GM11168 (cell line): ENCODE measurements around the gene MAP4K2.

Experiments
- in situ Hi-C: fragments of 300-500 bp; cut with MboI; formaldehyde crosslinking; loops from one replicate; pipeline ENCODE4 v1.12.0; 2022; ENCODE audit warnings: low sequenced_read_pairs; ENCODE audit not compliant: unreplicated experiment

Gene MAP4K2

GRCh38 chr11:64796757-64797541, 6.1 kb downstream of the MAP4K2 start:
- in situ Hi-C loops: no loop called here

- in situ Hi-C loops: no loop called here
Measured at GRCh38 chr11:64796047-64796756, 6.8 kb downstream of the MAP4K2 start.

DNA sequence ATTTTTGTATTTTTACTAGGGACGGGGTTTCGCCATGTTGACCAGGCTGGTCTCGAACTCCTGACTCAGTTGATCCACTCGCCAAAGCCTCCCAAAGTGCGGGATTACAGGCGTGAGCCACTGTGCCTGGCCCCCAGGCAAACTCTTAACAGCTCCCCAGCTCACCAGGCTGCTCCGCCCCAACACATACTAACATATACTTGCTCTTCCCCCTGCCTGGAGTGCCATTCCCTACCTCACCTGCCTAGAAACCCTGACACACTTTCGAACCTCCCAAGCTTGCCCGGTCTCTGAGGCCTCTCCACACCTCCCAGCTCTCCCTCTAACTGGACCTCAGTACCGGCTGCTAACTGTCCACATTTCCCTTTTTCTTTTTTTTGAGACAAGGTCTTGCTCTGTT, 8.5 kb downstream of the MAP4K2 start:
- in situ Hi-C loops: no loop called here

DNA sequence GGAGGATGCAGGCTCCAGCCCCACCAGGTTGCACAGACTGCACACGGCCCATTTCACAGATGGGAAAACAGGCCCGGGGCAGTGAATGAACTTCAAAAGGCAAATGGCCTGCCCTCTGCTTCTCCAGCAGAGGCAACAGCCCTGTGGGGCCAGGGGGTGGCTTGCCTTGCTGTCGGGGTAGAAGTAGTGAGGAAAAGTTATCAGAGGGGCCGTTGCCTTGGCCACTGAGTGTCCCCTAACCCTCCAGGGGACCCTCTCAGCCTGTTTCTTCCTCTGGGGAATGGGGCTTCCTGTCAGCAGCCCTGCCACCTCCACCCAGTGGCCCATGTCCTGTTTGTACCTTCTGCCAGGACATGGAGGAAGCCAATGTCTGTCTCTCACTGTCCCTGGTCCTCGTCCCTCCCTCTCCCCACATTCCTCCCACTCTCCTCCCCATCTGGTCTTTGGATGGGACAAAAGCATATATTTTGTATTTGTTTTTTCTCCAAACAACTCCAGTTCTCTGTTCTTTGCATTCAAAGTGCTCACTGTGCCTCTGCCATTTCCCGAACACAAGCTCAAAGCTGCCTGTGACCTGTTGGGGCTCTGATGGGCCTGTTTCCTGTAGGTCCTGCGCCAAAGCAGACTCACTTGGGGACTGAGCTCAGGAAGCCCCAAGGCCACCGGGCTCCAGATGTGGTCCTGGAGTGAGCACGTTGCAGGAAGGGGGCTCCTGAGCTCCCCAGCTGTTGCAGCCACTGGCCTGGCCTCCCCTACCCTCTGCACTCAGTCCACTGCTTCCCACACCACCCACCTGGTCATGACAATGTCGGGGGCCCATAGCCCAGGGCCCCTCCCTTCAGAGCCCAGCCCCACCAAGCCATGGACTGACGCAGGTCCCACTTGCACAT, 9.5 kb downstream of the MAP4K2 start:
- in situ Hi-C loops: no loop called here

DNA sequence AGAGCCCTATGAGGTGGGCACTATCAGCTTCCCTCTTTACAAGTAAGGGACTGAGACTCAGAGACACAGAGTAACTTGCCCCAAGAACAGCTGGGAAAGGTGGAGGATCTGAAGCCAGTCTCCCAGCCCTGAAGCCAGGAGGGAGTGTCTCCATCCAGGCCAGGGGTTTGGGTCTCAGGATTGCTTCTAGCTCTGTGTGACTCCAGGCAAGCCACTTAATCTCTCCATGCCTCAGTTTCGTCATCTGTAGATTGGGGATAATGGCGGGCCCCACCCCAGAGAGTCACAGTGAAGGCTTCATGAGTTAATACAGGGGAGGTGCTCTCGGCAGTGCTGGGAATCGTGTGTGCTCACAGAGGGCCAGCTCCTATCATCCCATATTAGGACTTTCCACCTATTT, 10.5 kb downstream of the MAP4K2 start:
- in situ Hi-C loops: no loop called here

GRCh38 chr11:64791781-64792291, 11.2 kb downstream of the MAP4K2 start:
- in situ Hi-C loops: no loop called here

GRCh38 chr11:64790205-64791095, 12.6 kb downstream of the MAP4K2 start:
- in situ Hi-C loops: no loop called here

DNA sequence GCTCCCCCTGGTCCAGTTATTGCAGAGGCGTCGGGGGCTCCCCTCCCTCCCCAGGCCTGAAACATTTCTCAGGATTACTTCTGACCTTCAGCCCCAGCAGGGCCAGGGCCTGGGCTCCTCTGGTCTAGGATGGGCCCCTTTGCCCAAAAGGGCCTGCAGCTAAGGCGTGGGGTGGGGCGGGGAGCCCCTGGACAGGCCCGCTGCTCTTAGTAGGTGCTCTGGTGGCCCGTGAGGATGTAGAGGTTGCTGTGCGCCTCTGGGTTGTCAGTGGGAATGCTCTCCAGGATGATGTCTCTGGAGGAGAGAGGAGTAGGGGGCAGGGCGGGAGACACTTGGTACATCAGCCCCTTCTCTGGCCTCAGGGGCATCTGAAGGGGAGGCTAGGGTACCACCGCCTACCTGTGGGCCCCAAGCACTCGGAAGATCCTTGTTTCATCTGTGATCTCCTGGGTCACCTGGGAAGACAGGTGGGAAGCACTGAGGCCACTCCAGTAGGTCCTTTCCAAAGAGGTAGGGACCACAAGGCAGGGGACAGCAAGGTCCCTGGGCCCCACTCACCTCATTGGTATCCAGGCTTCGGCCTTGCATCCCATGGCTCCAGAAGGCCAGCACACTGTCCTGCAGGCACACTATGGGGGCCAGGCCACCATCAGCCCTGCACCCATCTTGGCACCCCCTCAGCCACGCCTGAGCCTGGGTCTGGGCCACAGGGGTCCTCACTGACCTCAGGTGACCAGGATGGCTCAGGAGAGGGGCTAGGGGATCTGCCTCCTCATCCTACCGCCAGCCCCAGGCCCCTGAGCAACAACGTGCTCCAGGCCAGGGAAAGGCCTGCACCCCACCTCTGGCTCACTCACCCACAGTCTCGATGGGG, 13.4 kb downstream of the MAP4K2 start:
- in situ Hi-C loops: no loop called here

GRCh38 chr11:64788321-64789215, 14.4 kb downstream of the MAP4K2 start:
- in situ Hi-C loops: no loop called here

GRCh38 chr11:64787526-64788320, 15.3 kb downstream of the MAP4K2 start:
- in situ Hi-C loops: no loop called here

GRCh38 chr11:64786308-64786707, 16.7 kb downstream of the MAP4K2 start:
- in situ Hi-C loops: no loop called here

- in situ Hi-C loops: no loop called here
Measured at GRCh38 chr11:64784813-64785581, 18.0 kb downstream of the MAP4K2 start.

DNA sequence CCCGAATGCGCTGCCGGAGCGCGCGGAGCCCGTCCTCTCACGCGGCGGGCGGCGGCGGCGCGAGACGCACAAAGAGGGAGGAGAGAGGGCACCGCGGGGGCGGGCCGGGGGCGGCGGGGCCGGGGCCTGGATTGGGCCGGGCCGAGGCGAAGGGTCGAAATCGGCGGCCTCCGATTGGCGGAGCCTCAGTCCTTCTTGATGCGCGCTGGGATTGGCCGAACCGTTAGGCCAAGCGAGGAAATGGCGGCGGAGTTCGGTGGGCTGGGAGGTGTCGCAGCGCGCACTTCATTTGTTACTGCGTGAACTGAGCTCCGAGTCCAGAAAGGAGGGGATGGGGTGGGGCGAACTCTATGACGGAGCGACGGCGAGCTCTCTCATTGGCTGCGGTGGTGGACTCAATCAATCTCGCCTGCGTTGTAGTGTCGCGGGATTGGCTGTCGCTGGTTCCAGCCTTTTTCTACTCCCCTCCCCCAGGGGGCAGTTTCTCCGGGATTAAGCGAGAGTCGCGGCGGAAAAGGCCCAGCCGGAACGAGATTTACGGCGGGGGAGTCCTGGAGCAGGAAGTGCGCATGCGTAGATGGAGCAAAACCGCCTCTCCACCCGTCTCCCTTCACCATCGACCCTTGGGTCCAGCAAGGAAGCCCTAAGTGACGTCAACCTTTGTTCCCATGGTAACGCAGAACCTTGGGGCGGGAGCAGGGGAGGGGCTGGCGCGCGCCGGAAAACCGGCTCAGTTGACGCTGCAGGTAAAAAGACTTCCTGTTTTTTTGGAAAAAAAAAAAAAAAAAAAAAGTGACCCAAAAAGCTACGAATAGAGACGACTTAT, 24.3 kb downstream of the MAP4K2 start, which contains the start of gene SF1:
Gene SF1, minus strand, starts transcription at position 70 of the 826 bp plus-strand sequence. CDS start 150 bp downstream, outside the sequence.
- in situ Hi-C loops: no loop called here

GRCh38 chr11:64778223-64778472, 24.9 kb downstream of the MAP4K2 start:
- in situ Hi-C loops: no loop called here

DNA sequence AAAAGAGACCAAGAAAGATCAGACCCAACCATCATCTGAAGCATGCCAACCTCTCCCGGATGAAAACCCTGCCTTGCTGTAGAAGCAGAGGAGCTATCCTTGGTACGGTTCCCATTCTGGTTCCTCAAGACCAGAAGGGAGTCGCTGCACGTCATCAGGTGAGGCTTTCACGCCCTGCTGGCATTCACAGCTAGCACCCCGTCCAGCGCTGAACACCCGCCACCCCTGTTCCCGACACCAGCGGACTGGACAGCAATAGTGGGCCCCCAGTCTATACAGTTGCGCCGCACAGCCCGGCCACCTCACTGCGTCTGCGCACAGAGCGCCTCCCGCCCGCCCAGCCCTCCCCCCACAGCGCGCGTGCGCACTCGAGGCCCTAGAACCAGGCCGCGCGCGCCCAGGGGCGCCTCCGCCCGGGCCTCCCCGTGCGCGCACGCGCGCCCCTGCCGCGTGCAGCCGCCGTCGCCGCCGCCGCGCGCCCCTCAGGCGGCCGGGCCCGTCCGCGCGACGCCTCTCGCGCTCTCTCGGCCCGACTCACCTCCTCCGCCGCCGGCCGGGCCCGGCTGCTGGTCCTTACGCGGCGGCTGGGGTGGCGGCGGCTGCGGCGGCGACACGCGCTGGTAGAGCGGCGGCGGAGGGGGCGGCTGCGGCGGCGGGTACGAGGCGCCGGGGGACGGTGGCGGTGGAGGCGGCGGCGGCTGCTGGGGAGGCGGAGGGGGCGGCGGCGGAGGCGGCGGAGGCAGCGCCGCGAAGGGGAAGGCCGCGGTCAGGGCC, 25.4 kb downstream of the MAP4K2 start:
- in situ Hi-C loops: no loop called here
